Mucosa of stomach (tissue), 1 donor: Measurements from ENCODE around the gene SPINT4.
A peak's percentile ranks its signal among the peaks of the same experiment; 100 is the strongest.

Experiments used
- H3K27me3 ChIP-seq: one replicate; pipeline ENCODE4 v1.7.0; 2013; ENCODE audit warnings: mild to moderate bottlenecking, low read length; ENCODE audit not compliant: control insufficient read depth, insufficient read depth
- H3K36me3 ChIP-seq: one replicate; pipeline ENCODE4 v1.7.0; 2013; ENCODE audit warnings: low read length; ENCODE audit not compliant: control insufficient read depth, insufficient read depth
- H3K4me1 ChIP-seq: one replicate; pipeline ENCODE4 v1.7.0; 2013; ENCODE audit warnings: mild to moderate bottlenecking, low read length; ENCODE audit not compliant: control insufficient read depth, insufficient read depth
- H3K4me3 ChIP-seq: one replicate; pipeline ENCODE4 v1.7.0; 2013; ENCODE audit warnings: low read length
- H3K9ac ChIP-seq: one replicate; pipeline ENCODE4 v1.7.0; 2013; ENCODE audit warnings: mild to moderate bottlenecking, low read length, moderate library complexity
- H3K9me3 ChIP-seq: one replicate; pipeline ENCODE4 v1.7.0; 2013; ENCODE audit warnings: mild to moderate bottlenecking, low read length, moderate library complexity; ENCODE audit not compliant: control insufficient read depth
- donor health status: Pancreatic carcinoma.

The SPINT4 gene

DNA sequence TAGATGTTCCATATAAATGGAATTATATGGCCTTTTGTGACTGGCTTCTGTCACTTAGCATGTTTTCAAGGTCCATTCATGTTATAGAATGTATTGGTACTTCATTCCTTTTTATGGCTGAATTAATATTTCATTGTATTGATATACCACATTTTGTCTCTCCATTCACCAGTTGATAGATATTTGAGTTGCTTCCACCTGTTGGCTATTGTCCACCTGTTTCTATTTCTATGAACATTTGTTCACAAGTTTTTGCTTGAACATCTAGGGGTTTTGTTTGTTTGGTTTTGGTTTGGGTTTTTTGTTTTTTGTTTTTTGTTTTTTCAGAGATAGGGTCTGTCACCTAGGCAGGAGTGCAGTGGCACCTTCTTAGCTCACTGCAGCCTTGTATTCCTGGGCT, 46.3 kb downstream of the SPINT4 start:
- no peak overlapping the region for H3K9ac ChIP-seq
- no peaks in the 10 kb centered on the region for H3K27me3 ChIP-seq
- no peaks in the 10 kb centered on the region for H3K9me3 ChIP-seq
- H3K4me1 ChIP-seq = peaks cover 16% of the 10 kb centered on the region
- H3K36me3 ChIP-seq = no peaks in the 10 kb centered on the region
- H3K4me3 ChIP-seq = no peak overlapping the region

DNA sequence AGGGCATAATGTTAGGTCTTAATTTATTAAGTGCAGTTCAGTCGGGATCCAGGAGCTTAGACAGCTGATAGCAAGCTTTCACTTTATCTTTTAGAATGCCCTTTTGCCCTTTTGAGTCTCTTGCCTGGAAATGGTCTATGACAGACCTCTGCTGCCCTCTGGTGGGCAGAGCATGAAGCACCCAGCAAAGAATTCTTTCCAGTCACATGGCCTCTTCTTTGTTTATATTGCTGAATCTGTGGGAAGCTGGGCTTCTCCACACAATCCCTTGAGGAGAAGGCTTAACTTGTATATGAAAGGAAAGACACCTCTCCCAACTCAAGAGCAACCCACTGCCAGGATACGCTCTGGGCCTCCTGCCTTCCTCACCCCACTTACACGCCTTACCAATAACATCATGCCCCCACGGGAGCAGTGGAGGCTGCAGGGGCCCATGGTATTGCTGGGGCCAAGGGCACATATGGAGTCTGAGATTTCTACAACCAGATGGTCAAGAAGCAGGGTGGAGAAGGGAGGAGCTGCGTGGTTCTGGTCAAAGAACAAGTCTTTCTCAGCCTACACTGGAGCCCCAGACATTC, 49.1 kb downstream of the SPINT4 start:
- Histone ChIP-seq H3K9ac (peak overlapping the region; percentile 43), H3K9me3 (no peaks in the 10 kb centered on the region), H3K4me1 (peaks cover 28% of the 10 kb centered on the region), H3K36me3 (no peaks in the 10 kb centered on the region), H3K27me3 (no peaks in the 10 kb centered on the region), H3K4me3 (no peak overlapping the region)

DNA sequence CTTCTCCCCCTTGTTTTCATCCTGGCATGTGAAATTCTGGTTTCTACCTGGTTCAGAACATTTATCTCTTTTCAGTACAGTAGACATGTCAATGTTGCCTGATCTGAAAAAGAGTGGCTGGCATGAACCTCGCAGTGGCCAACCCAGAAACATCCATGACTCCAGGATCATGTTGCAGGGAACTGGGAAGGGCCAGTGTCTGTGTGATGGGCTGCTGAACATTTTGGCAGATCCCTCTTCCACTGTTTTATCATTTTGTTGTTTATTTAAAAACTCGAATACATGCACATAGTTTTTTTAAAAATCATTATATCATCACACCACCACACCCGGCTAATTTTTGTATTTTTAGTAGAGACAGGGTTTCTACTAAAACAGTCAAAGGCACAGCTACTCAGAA, 50.5 kb downstream of the SPINT4 start:
- H3K9me3 ChIP-seq = no peaks in the 10 kb centered on the region
- no peak overlapping the region for H3K4me3 ChIP-seq
- H3K36me3 ChIP-seq = no peaks in the 10 kb centered on the region
- H3K4me1 ChIP-seq = peaks cover 32% of the 10 kb centered on the region
- no peak overlapping the region for H3K9ac ChIP-seq
- H3K27me3 ChIP-seq = no peaks in the 10 kb centered on the region

DNA sequence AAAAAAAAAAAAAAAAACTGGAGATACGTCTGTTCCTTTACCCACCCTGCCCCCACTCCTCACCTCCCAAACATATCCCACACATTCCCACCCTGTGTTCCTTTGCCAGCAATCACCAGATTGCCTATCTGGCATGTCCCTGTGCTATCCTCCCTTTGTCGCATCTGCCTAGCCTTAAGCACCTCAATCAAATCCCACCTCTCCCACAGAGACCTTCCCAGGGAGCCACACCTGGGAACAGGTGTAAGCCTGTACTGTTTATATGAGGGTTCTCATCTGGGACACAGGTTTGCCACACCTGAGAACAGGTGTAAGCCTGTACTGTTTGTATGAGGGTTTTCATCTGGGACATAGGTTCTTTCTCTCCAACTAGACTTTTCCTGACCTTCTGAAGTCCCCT, 52.8 kb downstream of the SPINT4 start:
- no peak overlapping the region for H3K9ac ChIP-seq
- no peaks in the 10 kb centered on the region for H3K36me3 ChIP-seq
- H3K4me3 ChIP-seq = no peak overlapping the region
- no peaks in the 10 kb centered on the region for H3K27me3 ChIP-seq
- H3K9me3 ChIP-seq = no peaks in the 10 kb centered on the region
- peaks cover 49% of the 10 kb centered on the region for H3K4me1 ChIP-seq

DNA sequence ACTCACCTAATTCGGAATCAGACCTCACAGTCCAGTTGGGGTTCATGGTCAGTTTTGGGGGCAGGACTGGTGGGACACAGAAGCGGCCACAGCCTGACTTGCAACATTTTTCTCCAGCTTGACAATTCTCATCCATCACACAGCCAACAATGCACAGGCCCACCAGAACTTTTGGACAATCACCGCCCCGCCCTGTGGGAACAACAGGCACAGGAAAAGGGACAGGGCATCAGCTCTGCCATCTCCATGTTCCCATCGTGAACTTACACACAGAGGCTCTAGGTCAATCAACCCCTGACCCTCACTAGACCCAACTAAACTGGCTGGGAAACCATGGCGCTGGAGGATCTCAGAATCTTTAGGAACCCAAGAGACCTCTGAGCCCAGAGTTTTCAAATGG, 53.3 kb downstream of the SPINT4 start:
- H3K4me1 ChIP-seq = peaks cover 53% of the 10 kb centered on the region
- H3K9me3 ChIP-seq = no peaks in the 10 kb centered on the region
- no peak overlapping the region for H3K4me3 ChIP-seq
- H3K9ac ChIP-seq = no peak overlapping the region
- no peaks in the 10 kb centered on the region for H3K36me3 ChIP-seq
- no peaks in the 10 kb centered on the region for H3K27me3 ChIP-seq
